Fibroblast of skin of back (primary cell): Measurements from ENCODE around the gene NPRL2.
A peak's percentile ranks its signal among the peaks of the same experiment; 100 is the strongest.

Experiments
- DNase-seq: peaks from one replicate; pipeline ENCODE4 v3.0.0-alpha.2; 2013

NPRL2 gene

DNA sequence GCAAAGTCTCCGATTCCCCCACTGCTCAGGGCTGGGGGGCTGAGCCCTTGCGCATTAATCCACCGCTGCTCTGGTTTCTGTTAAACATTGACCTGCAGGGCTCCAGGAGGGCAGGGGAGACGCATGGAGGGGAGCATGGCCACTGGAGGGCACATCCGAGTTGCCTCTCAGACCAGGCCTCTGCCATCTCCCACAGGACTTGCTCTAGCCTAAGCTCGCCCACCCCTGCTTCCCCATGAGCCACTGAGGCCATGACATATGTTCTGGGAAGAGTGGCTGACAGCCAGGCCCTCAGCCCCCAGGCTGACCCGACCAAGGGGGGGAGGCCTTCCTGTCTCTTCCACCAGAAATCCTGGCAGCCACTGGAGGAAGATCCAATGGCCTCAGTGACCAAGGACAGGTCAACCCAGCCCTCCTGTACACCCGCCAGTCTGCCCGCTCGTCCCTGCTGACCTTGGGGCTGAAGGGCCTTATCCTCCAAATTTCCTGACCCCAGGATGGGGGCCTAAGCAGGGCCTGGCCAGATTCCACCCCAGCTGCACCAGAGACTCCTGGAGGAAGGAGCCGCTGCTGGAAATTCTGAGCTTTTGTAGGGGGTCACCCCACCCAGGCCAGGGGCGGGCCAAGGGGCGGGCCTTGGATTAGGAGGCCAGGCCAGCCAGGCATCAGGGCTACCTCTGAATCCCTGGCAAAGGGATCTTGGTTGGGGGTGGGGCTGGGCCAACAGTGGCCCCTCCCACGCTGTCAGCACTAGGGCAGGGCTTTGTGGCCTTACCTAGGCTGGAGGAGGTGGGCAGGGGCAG lies 47.4 kb downstream of the NPRL2 start, which contains the start of gene HYAL1:
TSS of gene HYAL1 (minus strand) at position 562 of the 803 bp plus-strand sequence. CDS start 618 bp downstream, outside the sequence.
- no peak for DNase-seq

DNA sequence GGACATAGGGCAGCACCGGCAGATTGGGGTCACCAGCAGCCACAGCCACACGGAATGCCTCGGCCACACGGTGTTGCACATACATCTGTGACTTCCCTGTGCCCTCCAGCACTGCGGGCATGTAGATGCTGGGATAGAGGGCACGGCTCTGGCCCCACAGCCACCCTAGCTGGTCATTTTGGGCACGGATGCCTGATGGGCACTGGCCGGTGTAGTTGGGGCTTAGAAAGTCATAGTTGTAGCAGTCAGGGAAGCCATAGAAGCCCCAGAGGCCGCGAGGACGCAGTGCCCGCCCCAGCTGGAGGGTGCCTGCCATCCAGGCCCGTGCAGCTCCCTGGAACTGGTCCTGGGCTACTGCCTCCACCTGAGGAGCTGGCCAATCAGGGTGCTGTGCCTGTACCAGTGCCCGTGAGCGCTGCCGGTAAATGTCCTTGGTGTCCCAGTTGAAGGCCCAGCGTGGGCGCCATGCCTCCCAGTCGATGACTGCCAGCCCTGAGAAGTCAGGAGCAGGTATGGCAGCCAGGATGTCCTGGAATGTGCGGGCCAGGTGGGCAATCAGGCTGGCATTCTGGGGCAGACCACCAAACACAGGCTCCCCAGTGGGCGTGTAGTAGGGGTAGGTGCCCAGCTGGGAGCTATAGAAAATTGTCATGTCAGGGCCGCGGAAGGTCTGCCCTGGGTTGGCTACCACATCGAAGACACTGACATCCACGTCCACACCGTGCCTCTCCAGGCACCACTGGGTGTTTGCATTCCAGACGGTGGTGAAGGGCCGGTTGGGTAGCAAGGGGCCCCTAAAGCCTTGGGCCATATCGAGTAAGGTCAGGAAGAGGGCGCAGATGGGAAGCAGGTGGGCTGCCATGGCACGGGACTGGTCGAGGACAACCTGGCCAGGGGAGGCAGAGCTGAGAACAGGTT lies 48.2 kb downstream of the NPRL2 start:
- no peak for DNase-seq

DNA sequence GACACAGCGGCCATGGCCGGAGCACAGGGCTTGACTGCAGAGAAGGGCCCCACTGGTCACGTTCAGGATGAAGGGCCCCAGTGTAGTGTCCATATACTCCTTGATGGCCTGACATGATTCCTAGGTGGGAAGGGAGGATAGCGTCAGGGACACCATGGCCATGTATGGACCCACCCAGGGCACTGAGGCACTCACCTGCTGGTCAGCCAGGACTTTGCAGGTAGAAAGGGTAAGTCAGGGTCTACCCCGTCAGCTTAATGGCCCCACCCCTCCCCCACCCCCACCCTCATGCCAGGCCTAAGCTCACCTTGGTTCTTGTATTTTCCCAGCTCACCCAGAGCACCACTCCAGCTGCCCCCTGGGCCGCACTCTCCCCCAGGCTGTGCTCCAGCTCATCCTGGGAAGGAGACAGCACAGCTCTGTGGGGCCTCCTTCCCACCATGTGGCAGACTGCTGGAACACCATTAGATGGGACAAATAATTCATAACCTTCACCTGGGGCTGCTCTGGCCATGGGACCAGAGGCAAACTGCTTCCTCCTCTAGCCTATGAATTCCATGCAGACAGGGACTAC lies 49.8 kb downstream of the NPRL2 start:
- no peak for DNase-seq

DNA sequence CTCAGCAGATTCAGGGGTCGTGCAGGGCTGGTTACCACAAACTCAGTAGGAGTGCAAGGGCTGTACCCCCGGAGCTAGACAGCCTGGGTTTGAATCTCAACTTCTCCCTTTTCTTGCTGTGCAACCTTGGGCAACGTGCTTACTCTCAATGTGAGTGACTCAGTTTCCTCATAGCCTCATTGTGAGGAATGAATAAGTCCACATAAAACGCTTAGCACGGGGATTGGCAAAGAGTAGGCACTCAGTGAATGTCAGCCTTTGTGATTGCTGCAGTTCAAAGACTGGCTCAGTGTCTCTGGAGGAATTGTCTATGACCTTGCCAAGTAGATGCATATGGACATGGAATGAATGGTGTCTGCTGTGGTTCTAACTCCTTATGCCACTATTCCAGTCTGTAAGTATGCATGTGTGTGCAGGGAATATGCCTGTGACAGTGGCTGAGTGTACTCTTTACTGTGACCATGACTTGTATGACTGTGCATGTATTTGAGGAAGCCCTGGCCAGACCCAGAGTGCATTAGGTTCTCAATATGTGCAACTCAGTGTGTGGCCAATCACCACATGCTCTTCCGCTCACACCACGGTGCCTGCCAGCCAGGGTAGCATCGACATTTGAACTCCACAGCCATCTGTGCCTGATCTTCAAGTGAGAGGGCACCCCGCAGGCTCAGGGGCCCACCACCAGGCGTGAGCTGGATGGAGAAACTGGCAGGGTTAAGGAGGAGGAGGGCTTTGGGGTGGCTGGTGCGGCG lies 50.5 kb downstream of the NPRL2 start:
- peak; percentile 30 for DNase-seq

DNA sequence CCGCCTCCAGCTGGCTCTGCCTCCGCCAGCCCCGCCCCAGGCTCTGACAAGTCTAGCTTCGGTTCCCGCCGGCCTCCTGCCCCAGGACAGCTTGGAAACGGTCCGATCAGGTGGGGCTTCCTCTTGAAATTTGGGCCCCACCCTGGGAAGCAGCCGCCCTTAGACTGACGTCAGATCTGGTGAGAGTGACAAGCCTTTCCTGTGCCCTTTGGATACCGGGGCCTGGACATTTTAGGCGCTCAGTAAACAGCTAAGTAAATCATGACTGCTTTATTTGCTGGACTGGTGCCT lies 51.0 kb downstream of the NPRL2 start:
- DNase-seq, result no peak

DNA sequence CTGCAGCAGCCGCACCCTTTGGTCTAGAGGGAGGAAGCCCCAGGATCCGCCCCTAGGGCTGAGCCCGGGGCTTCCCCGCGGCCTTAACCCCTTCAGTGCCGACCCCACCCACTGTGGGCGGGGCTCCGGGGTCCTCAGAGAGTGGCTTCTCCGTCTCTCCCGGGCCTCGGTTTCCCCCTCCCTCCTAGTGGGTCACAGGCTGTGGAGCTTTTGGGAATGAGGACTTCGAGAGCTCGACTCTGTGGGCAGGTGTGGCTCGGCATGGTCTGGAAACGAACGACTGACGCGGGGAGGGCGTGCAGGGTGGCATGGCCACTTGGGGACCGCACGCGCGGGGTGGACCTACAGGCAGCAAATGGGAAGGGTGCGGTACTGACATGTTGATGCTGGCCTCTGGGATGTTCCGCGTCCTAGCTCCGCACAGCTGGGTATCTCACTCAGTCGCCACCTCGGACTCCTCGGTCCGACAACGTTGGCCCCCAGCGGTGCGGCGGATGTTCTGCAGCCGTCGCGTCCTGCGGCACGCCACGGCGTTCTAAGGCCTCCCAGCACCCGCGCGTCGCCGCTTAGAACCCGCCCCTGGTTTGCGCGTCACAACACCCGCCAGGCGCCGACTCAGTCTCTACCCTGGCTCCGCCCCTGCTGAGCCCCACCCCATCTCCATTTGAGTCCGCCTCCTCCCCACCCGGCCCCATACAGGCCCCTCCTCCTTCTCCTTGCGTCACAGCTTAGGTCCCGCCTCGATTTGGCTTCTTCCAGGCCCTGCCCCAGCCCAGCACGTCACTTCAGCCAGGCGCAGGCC lies 51.5 kb downstream of the NPRL2 start, which contains the start of the genes HYAL3 and NAA80:
TSS of gene HYAL3 (minus strand) at position 570 of the 802 bp plus-strand sequence. CDS start 3,803 bp downstream, outside the sequence.
TSS of gene NAA80 (minus strand) at position 570 of the 802 bp plus-strand sequence. CDS start 1,942 bp downstream, outside the sequence.
- DNase-seq, result peak; percentile 99

DNA sequence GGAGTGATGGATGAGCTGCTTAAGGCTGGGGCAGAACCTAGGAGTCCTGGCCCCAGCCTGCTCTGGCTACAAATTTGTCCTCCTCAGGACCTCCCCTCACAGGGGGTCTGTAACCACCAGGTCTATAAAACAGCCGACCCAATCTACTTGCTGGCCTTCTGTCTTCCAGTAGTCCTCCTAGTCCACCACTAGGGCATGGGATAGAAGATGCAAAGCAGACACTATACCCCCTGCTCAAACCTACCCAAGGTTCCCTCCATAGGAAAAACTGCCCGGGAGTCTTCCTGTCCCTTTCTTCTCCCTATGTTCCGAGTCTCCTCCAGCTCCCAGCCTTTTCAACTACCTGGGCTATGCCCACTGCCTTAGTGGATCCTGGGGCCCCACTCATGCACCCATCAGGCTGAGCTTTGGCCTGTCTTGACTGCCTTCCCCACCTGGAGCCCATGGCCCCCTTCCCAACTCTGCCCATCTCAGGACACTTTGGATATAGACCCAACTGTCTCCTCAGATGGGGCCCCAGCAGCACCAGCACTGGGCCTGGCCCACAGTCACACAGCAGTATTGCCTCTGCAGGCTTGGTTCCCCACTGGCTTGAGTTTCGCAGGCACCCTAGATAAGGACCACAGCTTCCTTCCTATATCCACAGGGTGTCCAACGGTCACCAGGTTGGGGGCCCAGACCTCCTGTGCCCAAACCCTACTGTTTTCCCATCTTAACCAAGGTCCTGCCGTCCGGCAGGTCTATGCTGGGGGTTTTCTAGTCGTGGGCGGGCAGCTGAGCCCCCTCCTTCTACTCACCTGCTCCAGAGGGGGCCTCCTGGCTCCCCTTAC lies 52.5 kb downstream of the NPRL2 start:
- DNase-seq, result no peak

DNA sequence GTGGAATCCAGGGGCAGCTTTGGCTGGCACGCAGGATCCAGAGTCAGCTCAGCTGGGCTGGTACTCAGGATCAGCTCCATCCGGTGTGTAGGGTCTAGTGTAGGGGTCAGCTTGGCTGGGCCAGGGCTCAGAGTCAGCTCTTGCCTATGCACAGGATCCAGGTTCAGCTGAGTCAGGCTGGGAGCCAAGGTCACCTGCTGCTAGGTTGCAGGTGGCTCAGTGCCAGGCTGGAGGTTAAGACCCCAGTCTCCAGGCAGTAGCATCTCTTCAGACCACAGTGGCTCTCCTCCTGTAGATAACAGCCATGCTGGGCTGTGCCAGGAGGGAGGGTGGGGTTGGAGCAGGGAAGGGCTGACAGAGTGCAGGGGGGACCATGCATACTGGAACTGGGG lies 53.2 kb downstream of the NPRL2 start:
- DNase-seq, result no peak
